WTC11 (cell line): ENCODE results near the gene CAMTA1. TPM values are rescaled to one million over a fixed set of nuclear protein-coding genes. Genes with fewer than 3 reads are reported as not detected.

Experiments used
- ATAC-seq: fragments of 200-7000 bp; cut with Tn5 transposase; 2 replicates; pipeline ENCODE4 v1.10.0; 2021; ENCODE audit warnings: mild to moderate bottlenecking, moderate library complexity
- CTCF ChIA-PET: fragments of 300-600 bp; sonication (Branson Sonifier 250); formaldehyde crosslinking; loops from one replicate; lab custom pipeline; 2021; ENCODE audit warnings: antibody characterized with exemption; lab: Charles Lee
- POLR2A ChIA-PET: fragments of 350-600 bp; sonication (Branson Sonifier 250); formaldehyde crosslinking; loops from one replicate; lab custom pipeline; 2021; ENCODE audit warnings: antibody characterized with exemption; lab: Charles Lee
- DNase-seq: peaks from one replicate; pipeline ENCODE4 v3.0.0; 2021; ENCODE audit warnings: low spot score
- H3K27ac Mint-ChIP-seq: 2 replicates; pipeline ENCODE4 v1.8.0; 2021; ENCODE audit warnings: mixed read lengths
- H3K27me3 Mint-ChIP-seq: 2 replicates; pipeline ENCODE4 v1.8.0; 2021; ENCODE audit warnings: low read depth, mild to moderate bottlenecking, moderate library complexity, mixed read lengths
- H3K36me3 Mint-ChIP-seq: 2 replicates; pipeline ENCODE4 v1.8.0; 2021; ENCODE audit warnings: mixed read lengths
- H3K4me1 Mint-ChIP-seq: 2 replicates; pipeline ENCODE4 v1.8.0; 2022; ENCODE audit warnings: mixed read lengths
- H3K4me3 Mint-ChIP-seq: 2 replicates; pipeline ENCODE4 v1.8.0; 2021; ENCODE audit warnings: mild to moderate bottlenecking, moderate library complexity, mixed read lengths
- H3K9me3 Mint-ChIP-seq: 2 replicates; pipeline ENCODE4 v1.8.0; 2021; ENCODE audit warnings: mixed read lengths
- AR ChIP-seq: fragments of 250-450 bp; sonication (Bioruptor Pico); IDR thresholded peaks from 2 replicates; pipeline ENCODE4 v1.9.0; 2021; ENCODE audit warnings: mild to moderate bottlenecking
- ARID4B ChIP-seq: sonication (generic); formaldehyde crosslinking; IDR thresholded peaks from 2 replicates; pipeline ENCODE4 v1.8.0; 2023; ENCODE audit warnings: missing genetic modification reagents, mild to moderate bottlenecking, borderline replicate concordance
- CREM ChIP-seq: sonication (generic); formaldehyde crosslinking; IDR thresholded peaks from 2 replicates; pipeline ENCODE4 v1.8.1; 2022; ENCODE audit warnings: mild to moderate bottlenecking, missing genetic modification reagents, moderate library complexity
- FOXK1 ChIP-seq: sonication (generic); formaldehyde crosslinking; IDR thresholded peaks from 2 replicates; pipeline ENCODE4 v1.8.0; 2022; ENCODE audit warnings: mild to moderate bottlenecking, moderate library complexity, missing genetic modification reagents
- FOXP1 ChIP-seq: sonication (generic); formaldehyde crosslinking; IDR thresholded peaks from 2 replicates; pipeline ENCODE4 v1.8.0; 2022; ENCODE audit warnings: missing genetic modification reagents, mild to moderate bottlenecking, moderate library complexity, borderline replicate concordance
- JUN ChIP-seq: sonication (generic); formaldehyde crosslinking; IDR thresholded peaks from 2 replicates; pipeline ENCODE4 v1.8.0; 2023; ENCODE audit warnings: mild to moderate bottlenecking, missing genetic modification reagents
- MAX ChIP-seq: sonication (generic); formaldehyde crosslinking; IDR thresholded peaks from 2 replicates; pipeline ENCODE4 v1.8.0; 2022; ENCODE audit warnings: mild to moderate bottlenecking, missing genetic modification reagents
- MLX ChIP-seq: sonication (generic); formaldehyde crosslinking; IDR thresholded peaks from 2 replicates; pipeline ENCODE4 v1.8.1; 2023; ENCODE audit warnings: mild to moderate bottlenecking, missing genetic modification reagents, moderate library complexity
- MXD4 ChIP-seq: fragments of 250-450 bp; sonication (Bioruptor Pico); IDR thresholded peaks from 2 replicates; pipeline ENCODE4 v1.8.0; 2021; ENCODE audit warnings: mild to moderate bottlenecking, moderate library complexity, borderline replicate concordance
- MYBL2 ChIP-seq: sonication (generic); formaldehyde crosslinking; IDR thresholded peaks from 2 replicates; pipeline ENCODE4 v1.8.1; 2023; ENCODE audit warnings: mild to moderate bottlenecking, moderate library complexity, missing genetic modification reagents
- NFATC4 ChIP-seq: fragments of 250-450 bp; sonication (Bioruptor Pico); IDR thresholded peaks from 2 replicates; pipeline ENCODE4 v1.9.0; 2021; ENCODE audit warnings: mild to moderate bottlenecking
- NFE2L1 ChIP-seq: sonication (generic); formaldehyde crosslinking; IDR thresholded peaks from 2 replicates; pipeline ENCODE4 v1.8.1; 2023; ENCODE audit warnings: missing genetic modification reagents
- RORB ChIP-seq: fragments of 250-450 bp; sonication (Bioruptor Pico); IDR thresholded peaks from 2 replicates; pipeline ENCODE4 v1.9.0; 2021; ENCODE audit warnings: mild to moderate bottlenecking
- TCF7 ChIP-seq: sonication (generic); formaldehyde crosslinking; IDR thresholded peaks from 2 replicates; pipeline ENCODE4 v1.8.0; 2022; ENCODE audit warnings: mild to moderate bottlenecking, low read depth, missing genetic modification reagents, moderate library complexity
- TEAD1 ChIP-seq: sonication (generic); formaldehyde crosslinking; IDR thresholded peaks from 2 replicates; pipeline ENCODE4 v1.8.0; 2022; ENCODE audit warnings: mild to moderate bottlenecking, missing genetic modification reagents
- TP53 ChIP-seq: sonication (generic); formaldehyde crosslinking; IDR thresholded peaks from 2 replicates; pipeline ENCODE4 v1.8.1; 2023; ENCODE audit warnings: mild to moderate bottlenecking, missing genetic modification reagents
- ZSCAN18 ChIP-seq: fragments of 250-450 bp; sonication (Bioruptor Pico); IDR thresholded peaks from 2 replicates; pipeline ENCODE4 v2.1.2; 2022; ENCODE audit warnings: mild to moderate bottlenecking, moderate library complexity
- total RNA-seq: library from RNA; stranded (reverse); gene quantifications from 3 replicates; pipeline ENCODE4 v1.2.3, GENCODE V29; 2021

CAMTA1 gene
- total RNA-seq, 1 experiment from 2014 or later, result 86.4 TPM

GRCh38 chr1:6963912-6964307 lies 178.7 kb downstream of the CAMTA1 start:
- Mint-ChIP-seq H3K27ac (no peak overlapping the region), H3K36me3 (no peaks in the 10 kb centered on the region), H3K4me1 (peaks cover 39% of the 10 kb centered on the region), H3K4me3 (peak overlapping the region; percentile 72), H3K27me3 (peaks cover 3% of the 10 kb centered on the region), H3K9me3 (no peaks in the 10 kb centered on the region)
- ChIA-PET POLR2A (interaction anchor here (1.5 to 1.6 kb wide), 2 partner anchors 16 to 179 kb away, joined by 5 to 10 read pairs; partner anchors contain the start of gene CAMTA1), CTCF (interaction anchor here (0.6 to 2.1 kb wide), 9 partner anchors 15 to 244 kb away, joined by 3 to 22 read pairs (median 6); no protein-coding TSS in a partner anchor)
- ATAC-seq, result no peak
- DNase-seq, result no peak
- TF ChIP-seq MAX (no peak), AR (CRISPR knock-in tag) (no peak), JUN (CRISPR knock-in tag) (no peak), ZSCAN18 (CRISPR knock-in tag) (no peak), NFATC4 (no peak), FOXP1 (CRISPR knock-in tag) (no peak)

- Mint-ChIP-seq H3K27me3 (peaks cover 3% of the 10 kb centered on the region), H3K9me3 (no peaks in the 10 kb centered on the region), H3K4me1 (peaks cover 35% of the 10 kb centered on the region)
- ChIA-PET CTCF (interaction anchor here (1.1 to 1.8 kb wide), 2 partner anchors 77 to 243 kb away, joined by 3 to 7 read pairs; no protein-coding TSS in a partner anchor), POLR2A (no interaction called here)
- ATAC-seq, result no peak
- no peak for DNase-seq
- no peak for TF ChIP-seq TCF7 (CRISPR knock-in tag)
- TF ChIP-seq MAX, result no peak
- TF ChIP-seq MYBL2, result no peak
- TF ChIP-seq RORB (CRISPR knock-in tag), result no peak
- TF ChIP-seq TP53, result no peak
- TF ChIP-seq FOXK1 (CRISPR knock-in tag), result no peak
- TF ChIP-seq MLX (CRISPR knock-in tag), result no peak
- TF ChIP-seq NFE2L1 (CRISPR knock-in tag), result no peak
- TF ChIP-seq MXD4, result no peak
- TF ChIP-seq, all 79 proteins: peak for 0
- H3K27ac Mint-ChIP-seq, result no peak overlapping the region
- H3K36me3 Mint-ChIP-seq, result no peaks in the 10 kb centered on the region
- no peak overlapping the region for H3K4me3 Mint-ChIP-seq
Observed at GRCh38 chr1:6965083-6965934, 180.1 kb downstream of the CAMTA1 start.

- no peak for DNase-seq
- ChIA-PET CTCF (interaction anchor here (1.8 kb wide), 1 partner anchor 242 kb away, joined by 7 read pairs; no protein-coding TSS in a partner anchor), POLR2A (no interaction called here)
- H3K27me3 Mint-ChIP-seq, result no peaks in the 10 kb centered on the region; the same call in none of the 2 replicates
- no peaks in the 10 kb centered on the region for H3K36me3 Mint-ChIP-seq
- TF ChIP-seq ARID4B (CRISPR knock-in tag), result no peak
- no peak for TF ChIP-seq CREM (CRISPR knock-in tag)
- no peak for TF ChIP-seq TEAD1 (CRISPR knock-in tag)
- H3K27ac Mint-ChIP-seq, result no peak overlapping the region
- no peak for ATAC-seq
- peaks cover 30% of the 10 kb centered on the region for H3K4me1 Mint-ChIP-seq
- H3K9me3 Mint-ChIP-seq, result no peaks in the 10 kb centered on the region
- no peak overlapping the region for H3K4me3 Mint-ChIP-seq
Observed at GRCh38 chr1:6965935-6966241, 180.6 kb downstream of the CAMTA1 start.
